GM19238 (cell line): ENCODE results near the gene TBX1.

Source experiments
- DNase-seq: peaks from one replicate; pipeline ENCODE4 v3.0.0; 2011; ENCODE audit warnings: low spot score; ENCODE audit not compliant: insufficient read length

TBX1 gene

GRCh38 chr22:19751497-19752245 lies 8.9 kb upstream of the TBX1 start:
- DNase-seq = no peak

- DNase-seq = no peak
Measured at GRCh38 chr22:19753090-19753842, 7.3 kb upstream of the TBX1 start.

- DNase-seq = no peak
Measured at GRCh38 chr22:19753996-19754700, 6.4 kb upstream of the TBX1 start.

GRCh38 chr22:19754701-19755144 lies 5.9 kb upstream of the TBX1 start:
- no peak for DNase-seq

- no peak for DNase-seq
Measured at GRCh38 chr22:19755145-19755710, 5.3 kb upstream of the TBX1 start.

GRCh38 chr22:19755722-19756287 lies 4.8 kb upstream of the TBX1 start:
- DNase-seq = no peak

GRCh38 chr22:19756288-19757128 lies 4.1 kb upstream of the TBX1 start:
- peak; percentile 79 for DNase-seq

- DNase-seq = no peak
Measured at GRCh38 chr22:19757140-19757984, 3.2 kb upstream of the TBX1 start.

GRCh38 chr22:19757985-19758895 lies 2.3 kb upstream of the TBX1 start:
- DNase-seq = no peak

- DNase-seq = no peak
Measured at GRCh38 chr22:19758896-19759426, 1.6 kb upstream of the TBX1 start.

GRCh38 chr22:19759427-19760057 lies 1.0 kb upstream of the TBX1 start:
- DNase-seq = no peak

- DNase-seq = no peak
Measured at GRCh38 chr22:19760951-19761724, 560 bp downstream of the TBX1 start.

GRCh38 chr22:19761725-19762567 lies 1.4 kb downstream of the TBX1 start:
- DNase-seq = no peak

- no peak for DNase-seq
Measured at GRCh38 chr22:19762568-19763457, 2.2 kb downstream of the TBX1 start.
